ENCODE results near the gene DLD. TPM values are rescaled to one million over a fixed set of nuclear protein-coding genes. Genes with fewer than 3 reads are reported as not detected.

Gene DLD
- total RNA-seq, 1 donor from 2014 or later: 342 TPM

DNA sequence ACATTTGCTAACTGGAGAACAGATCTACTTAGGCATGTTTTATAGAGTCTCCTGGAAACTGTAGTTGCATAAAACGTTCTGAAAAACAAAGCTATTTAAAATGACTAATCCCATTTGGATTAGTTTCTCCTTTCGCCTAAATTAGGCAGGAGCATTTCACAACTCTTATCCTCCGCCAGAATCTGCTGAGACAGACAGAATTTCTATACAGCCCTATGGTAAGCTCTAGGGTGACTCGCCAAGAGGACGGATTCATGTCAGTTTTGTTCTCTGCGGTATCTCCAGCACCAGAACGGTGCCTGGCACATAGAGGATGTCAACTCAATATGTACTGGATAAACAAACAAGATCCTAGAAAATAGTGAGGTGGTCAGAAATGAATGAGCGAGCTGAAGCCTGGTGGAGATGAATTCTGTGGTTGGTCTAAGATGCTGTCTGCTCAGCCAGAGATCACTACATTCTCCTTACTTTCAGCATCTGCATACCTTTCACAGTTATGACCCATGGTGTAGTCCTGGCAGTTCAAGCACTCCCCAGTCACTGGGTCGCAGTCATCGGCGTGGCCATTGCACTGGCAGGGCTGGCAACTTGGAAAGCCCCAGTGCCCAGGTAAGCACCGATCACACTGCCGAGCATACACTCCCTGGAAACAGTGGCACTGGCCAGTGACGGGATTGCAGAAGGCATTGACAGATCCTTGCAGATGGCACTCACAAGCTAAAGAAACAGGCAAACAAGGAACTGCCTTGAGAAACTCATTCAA, 68.0 kb downstream of the DLD start:
- Histone ChIP-seq H3K27ac (replicated peaks) (peak overlapping the region; percentile 76), H3K4me3 (no peak overlapping the region), H3K27me3 (ENCODE audit: low read depth) (no peaks in the 10 kb centered on the region), H3K4me1 (peaks cover 48% of the 10 kb centered on the region), H3K9me3 (replicated peaks) (no peaks in the 10 kb centered on the region), H3K36me3 (peaks cover 81% of the 10 kb centered on the region)
- intact Hi-C loops (cut with micrococcal nuclease): no loop called here
- TF ChIP-seq, protein P1, sequence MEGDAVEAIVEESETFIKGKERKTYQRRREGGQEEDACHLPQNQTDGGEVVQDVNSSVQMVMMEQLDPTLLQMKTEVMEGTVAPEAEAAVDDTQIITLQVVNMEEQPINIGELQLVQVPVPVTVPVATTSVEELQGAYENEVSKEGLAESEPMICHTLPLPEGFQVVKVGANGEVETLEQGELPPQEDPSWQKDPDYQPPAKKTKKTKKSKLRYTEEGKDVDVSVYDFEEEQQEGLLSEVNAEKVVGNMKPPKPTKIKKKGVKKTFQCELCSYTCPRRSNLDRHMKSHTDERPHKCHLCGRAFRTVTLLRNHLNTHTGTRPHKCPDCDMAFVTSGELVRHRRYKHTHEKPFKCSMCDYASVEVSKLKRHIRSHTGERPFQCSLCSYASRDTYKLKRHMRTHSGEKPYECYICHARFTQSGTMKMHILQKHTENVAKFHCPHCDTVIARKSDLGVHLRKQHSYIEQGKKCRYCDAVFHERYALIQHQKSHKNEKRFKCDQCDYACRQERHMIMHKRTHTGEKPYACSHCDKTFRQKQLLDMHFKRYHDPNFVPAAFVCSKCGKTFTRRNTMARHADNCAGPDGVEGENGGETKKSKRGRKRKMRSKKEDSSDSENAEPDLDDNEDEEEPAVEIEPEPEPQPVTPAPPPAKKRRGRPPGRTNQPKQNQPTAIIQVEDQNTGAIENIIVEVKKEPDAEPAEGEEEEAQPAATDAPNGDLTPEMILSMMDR (IDR thresholded peaks at IDR 0.05; ENCODE audit: borderline replicate concordance): no peak
- DNase-seq: no peak

DNA sequence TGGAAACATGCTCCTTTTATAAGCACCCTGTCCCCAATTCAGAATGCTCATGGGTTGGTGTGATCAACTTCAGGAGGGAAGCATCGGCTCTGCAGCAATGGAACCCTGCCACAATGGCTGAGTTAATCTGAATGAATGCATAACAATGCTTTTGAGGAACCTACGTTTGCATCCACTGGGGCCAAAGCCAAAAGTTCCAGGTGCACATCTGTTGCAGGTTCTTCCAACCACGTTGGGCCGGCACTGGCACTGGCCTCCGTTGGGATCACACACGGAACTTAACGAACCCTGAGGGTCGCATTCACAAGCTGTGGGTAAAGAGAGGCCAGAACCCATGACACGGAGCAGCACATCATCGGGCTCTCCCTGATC, 68.5 kb downstream of the DLD start:
- no peak for DNase-seq
- H3K4me3 ChIP-seq: no peak overlapping the region
- TF ChIP-seq, protein P1 (IDR thresholded peaks at IDR 0.05; ENCODE audit: borderline replicate concordance): no peak
- no peaks in the 10 kb centered on the region for H3K27me3 ChIP-seq (ENCODE audit: low read depth)
- peaks cover 81% of the 10 kb centered on the region for H3K36me3 ChIP-seq
- H3K9me3 ChIP-seq (replicated peaks): no peaks in the 10 kb centered on the region
- H3K4me1 ChIP-seq: peaks cover 48% of the 10 kb centered on the region
- intact Hi-C loops (cut with micrococcal nuclease): no loop called here
- peak overlapping the region; percentile 76 for H3K27ac ChIP-seq (replicated peaks)

DNA sequence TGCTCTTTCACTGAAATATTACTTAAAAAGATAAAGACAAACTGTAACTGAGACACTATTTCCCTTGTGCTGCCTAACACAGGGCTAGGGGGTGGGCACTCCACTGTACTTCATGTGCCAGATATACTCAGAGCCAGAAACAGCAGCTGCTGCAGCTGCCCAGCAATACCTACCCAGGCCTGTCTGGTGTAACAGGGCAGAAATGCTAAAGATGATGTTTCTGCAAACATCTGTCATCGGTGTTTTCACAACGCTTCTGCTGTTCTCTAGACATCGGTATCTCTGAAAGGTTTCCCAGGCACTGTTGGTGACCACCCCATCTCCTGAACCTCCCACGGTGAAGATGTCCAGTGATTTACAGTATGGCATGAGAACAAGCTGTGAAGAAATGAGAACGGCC, 69.3 kb downstream of the DLD start:
- intact Hi-C loops (cut with micrococcal nuclease): no loop called here
- peak overlapping the region; percentile 76 for H3K27ac ChIP-seq (replicated peaks)

DNA sequence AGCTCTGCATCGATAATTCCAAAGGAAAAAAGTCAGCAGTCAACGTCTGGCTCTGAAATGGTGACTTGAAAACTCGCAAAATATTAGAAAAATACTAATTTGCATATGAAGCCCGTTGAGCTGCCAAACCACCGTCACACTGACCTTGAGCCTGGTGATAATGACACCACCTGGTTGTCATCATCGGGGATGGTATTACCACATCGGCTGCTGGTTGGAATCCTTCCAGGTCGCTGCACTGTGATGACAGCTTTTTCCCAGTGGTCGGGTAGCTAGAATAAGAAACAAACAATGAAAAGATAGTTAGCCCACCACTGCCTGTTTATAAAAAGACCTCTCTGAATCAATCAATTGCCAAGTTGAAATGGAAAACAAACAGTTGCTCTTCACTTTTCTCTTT, 70.4 kb downstream of the DLD start:
- Histone ChIP-seq H3K36me3 (peaks cover 74% of the 10 kb centered on the region), H3K4me3 (no peak overlapping the region), H3K27ac (replicated peaks) (peak overlapping the region; percentile 76)

More for the DNA sequence above, 69.3 kb downstream of the DLD start:
- Histone ChIP-seq H3K9me3 (replicated peaks) (no peaks in the 10 kb centered on the region), H3K27me3 (ENCODE audit: low read depth) (no peaks in the 10 kb centered on the region), H3K4me1 (peaks cover 48% of the 10 kb centered on the region), H3K36me3 (peaks cover 77% of the 10 kb centered on the region), H3K4me3 (no peak overlapping the region)
- TF ChIP-seq, protein P1 (IDR thresholded peaks at IDR 0.05; ENCODE audit: borderline replicate concordance): no peak
- DNase-seq: no peak

DNA sequence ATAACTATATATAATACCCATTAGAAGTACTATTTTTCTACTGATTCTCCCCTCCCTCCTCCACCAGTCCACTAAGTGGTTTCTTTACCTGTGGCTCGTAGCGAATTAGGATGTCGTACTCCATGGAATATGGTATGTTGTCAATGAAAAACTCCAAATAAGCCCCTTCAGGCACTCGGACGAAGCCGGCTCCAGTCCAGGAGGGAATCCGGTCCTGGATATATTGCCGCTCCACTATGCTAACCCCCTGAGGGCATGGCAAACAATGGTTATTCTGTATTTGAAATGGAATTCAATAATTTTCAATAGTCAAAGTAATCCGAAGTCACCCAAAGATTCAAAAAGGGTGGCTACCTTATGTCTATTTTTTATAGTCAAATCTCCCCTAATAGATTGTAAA, 71.8 kb downstream of the DLD start:
- intact Hi-C loops (cut with micrococcal nuclease): no loop called here
- Histone ChIP-seq H3K27me3 (ENCODE audit: low read depth) (no peaks in the 10 kb centered on the region), H3K4me1 (peaks cover 59% of the 10 kb centered on the region), H3K4me3 (no peak overlapping the region), H3K9me3 (replicated peaks) (no peaks in the 10 kb centered on the region), H3K27ac (replicated peaks) (peak overlapping the region; percentile 76), H3K36me3 (peaks cover 66% of the 10 kb centered on the region)
- DNase-seq: no peak
- TF ChIP-seq, protein P1 (IDR thresholded peaks at IDR 0.05; ENCODE audit: borderline replicate concordance): no peak

More for the DNA sequence above, 70.4 kb downstream of the DLD start:
- Histone ChIP-seq H3K27me3 (ENCODE audit: low read depth) (no peaks in the 10 kb centered on the region), H3K9me3 (replicated peaks) (no peaks in the 10 kb centered on the region), H3K4me1 (peaks cover 55% of the 10 kb centered on the region)
- peak; percentile 76 for DNase-seq
- TF ChIP-seq, protein P1 (IDR thresholded peaks at IDR 0.05; ENCODE audit: borderline replicate concordance): no peak
- intact Hi-C loops (cut with micrococcal nuclease): no loop called here
